Measurements from ENCODE around the gene IMPDH1.

IMPDH1 gene

GRCh38 chr7:128404143-128404681 lies 5.6 kb downstream of the IMPDH1 start:
- no peak for ATAC-seq
- TF ChIP-seq CSDC2 (CRISPR knock-in tag; IDR thresholded peaks at IDR 0.05) = no peak
- TF ChIP-seq RARB (CRISPR knock-in tag; IDR thresholded peaks at IDR 0.05) = no peak
- TF ChIP-seq ISL1 (CRISPR knock-in tag; IDR thresholded peaks at IDR 0.05) = no peak
- no peak for TF ChIP-seq POU6F1 (CRISPR knock-in tag; IDR thresholded peaks at IDR 0.05; ENCODE audit: borderline replicate concordance, low read depth)
- TF ChIP-seq BACH2 (CRISPR knock-in tag; IDR thresholded peaks at IDR 0.05; ENCODE audit: borderline replicate concordance) = no peak
- TF ChIP-seq ZFP30 (CRISPR knock-in tag; IDR thresholded peaks at IDR 0.05) = no peak
- TF ChIP-seq CREB5 (CRISPR knock-in tag; IDR thresholded peaks at IDR 0.05; ENCODE audit: low read depth) = no peak
- TF ChIP-seq TSHZ2 (CRISPR knock-in tag; IDR thresholded peaks at IDR 0.05) = no peak
- TF ChIP-seq CSRNP3 (CRISPR knock-in tag; IDR thresholded peaks at IDR 0.05) = no peak
- TF ChIP-seq TCF4 (CRISPR knock-in tag; IDR thresholded peaks at IDR 0.05; ENCODE audit: borderline replicate concordance) = no peak
- no peak for TF ChIP-seq ZNF70 (CRISPR knock-in tag; IDR thresholded peaks at IDR 0.05)
- no peak for TF ChIP-seq ZFP3 (CRISPR knock-in tag; IDR thresholded peaks at IDR 0.05)
- TF ChIP-seq PATZ1 (CRISPR knock-in tag; IDR thresholded peaks at IDR 0.05; ENCODE audit: borderline replicate concordance) = no peak

GRCh38 chr7:128403676-128404075 lies 6.1 kb downstream of the IMPDH1 start:
- no peak for ATAC-seq
- TF ChIP-seq PATZ1 (CRISPR knock-in tag; IDR thresholded peaks at IDR 0.05; ENCODE audit: borderline replicate concordance) = no peak
- no peak for TF ChIP-seq ZC3H10 (CRISPR knock-in tag; IDR thresholded peaks at IDR 0.05)
- no peak for TF ChIP-seq BACH2 (CRISPR knock-in tag; IDR thresholded peaks at IDR 0.05; ENCODE audit: borderline replicate concordance)
- no peak for TF ChIP-seq ZFP3 (CRISPR knock-in tag; IDR thresholded peaks at IDR 0.05)
- no peak for TF ChIP-seq CSDC2 (CRISPR knock-in tag; IDR thresholded peaks at IDR 0.05)
- TF ChIP-seq ZNF8 (CRISPR knock-in tag; IDR thresholded peaks at IDR 0.05) = no peak
- TF ChIP-seq ZFP30 (CRISPR knock-in tag; IDR thresholded peaks at IDR 0.05) = no peak
- no peak for TF ChIP-seq SNAI2 (CRISPR knock-in tag; IDR thresholded peaks at IDR 0.05)

- ATAC-seq = no peak
- TF ChIP-seq SNAI2 (CRISPR knock-in tag; IDR thresholded peaks at IDR 0.05) (no peak), TSHZ2 (CRISPR knock-in tag; IDR thresholded peaks at IDR 0.05) (no peak), ARNTL (CRISPR knock-in tag; IDR thresholded peaks at IDR 0.05; ENCODE audit: borderline replicate concordance, low read depth) (no peak), ZFP3 (CRISPR knock-in tag; IDR thresholded peaks at IDR 0.05) (no peak), TOX (CRISPR knock-in tag; IDR thresholded peaks at IDR 0.05; ENCODE audit: borderline replicate concordance) (no peak), BACH2 (CRISPR knock-in tag; IDR thresholded peaks at IDR 0.05; ENCODE audit: borderline replicate concordance) (no peak), PPARA (CRISPR knock-in tag; IDR thresholded peaks at IDR 0.05; ENCODE audit: borderline replicate concordance) (no peak), PATZ1 (CRISPR knock-in tag; IDR thresholded peaks at IDR 0.05; ENCODE audit: borderline replicate concordance) (no peak), ESRRG (CRISPR knock-in tag; IDR thresholded peaks at IDR 0.05) (no peak), RARB (CRISPR knock-in tag; IDR thresholded peaks at IDR 0.05) (no peak), ZNF70 (CRISPR knock-in tag; IDR thresholded peaks at IDR 0.05) (no peak)
These were observed 7.4 kb downstream of the IMPDH1 start for GRCh38 chr7:128402356-128402755.

Measured in SK-N-SH treated with all-trans-retinoic acid at 6 μM for 48 hours (cell line).